ENCODE measurements around the gene MLH3. TPM values are rescaled to one million over a fixed set of nuclear protein-coding genes. Genes with fewer than 3 reads are reported as not detected.

MLH3 gene
- polyA plus RNA-seq, 1 donor, result 46.7 TPM

DNA sequence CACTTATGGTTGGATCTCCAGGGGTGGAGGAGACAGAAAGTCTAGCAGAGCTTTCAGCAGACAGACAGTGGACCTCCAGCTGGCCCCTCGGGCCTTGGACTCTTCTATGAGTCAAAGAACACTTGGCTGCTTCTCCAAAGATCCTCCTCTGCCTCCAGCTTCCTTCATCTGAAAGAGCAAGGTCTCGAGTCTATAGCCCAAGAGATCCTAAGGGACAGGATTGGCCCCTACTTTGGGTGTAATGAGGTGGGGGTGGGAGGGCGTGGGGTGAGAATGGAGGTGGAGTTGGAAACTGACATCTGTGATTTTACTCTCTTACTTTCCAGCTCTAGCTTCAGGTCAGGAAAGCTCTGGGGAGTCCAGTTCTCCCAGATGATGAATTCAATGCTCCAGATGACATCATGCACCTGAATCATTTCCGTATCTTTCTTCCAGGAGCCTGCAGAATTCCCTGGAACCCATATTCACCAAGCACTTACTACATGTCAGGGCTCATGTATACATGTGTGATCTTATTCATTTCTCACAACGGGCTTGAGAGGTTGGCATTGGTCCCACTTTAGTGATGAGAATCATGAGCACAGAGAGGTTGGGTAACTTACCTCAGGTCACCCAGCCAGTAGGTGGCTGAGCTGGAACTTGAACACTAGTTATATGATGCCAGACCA lies 85.6 kb downstream of the MLH3 start:
- no peak for DNase-seq

DNA sequence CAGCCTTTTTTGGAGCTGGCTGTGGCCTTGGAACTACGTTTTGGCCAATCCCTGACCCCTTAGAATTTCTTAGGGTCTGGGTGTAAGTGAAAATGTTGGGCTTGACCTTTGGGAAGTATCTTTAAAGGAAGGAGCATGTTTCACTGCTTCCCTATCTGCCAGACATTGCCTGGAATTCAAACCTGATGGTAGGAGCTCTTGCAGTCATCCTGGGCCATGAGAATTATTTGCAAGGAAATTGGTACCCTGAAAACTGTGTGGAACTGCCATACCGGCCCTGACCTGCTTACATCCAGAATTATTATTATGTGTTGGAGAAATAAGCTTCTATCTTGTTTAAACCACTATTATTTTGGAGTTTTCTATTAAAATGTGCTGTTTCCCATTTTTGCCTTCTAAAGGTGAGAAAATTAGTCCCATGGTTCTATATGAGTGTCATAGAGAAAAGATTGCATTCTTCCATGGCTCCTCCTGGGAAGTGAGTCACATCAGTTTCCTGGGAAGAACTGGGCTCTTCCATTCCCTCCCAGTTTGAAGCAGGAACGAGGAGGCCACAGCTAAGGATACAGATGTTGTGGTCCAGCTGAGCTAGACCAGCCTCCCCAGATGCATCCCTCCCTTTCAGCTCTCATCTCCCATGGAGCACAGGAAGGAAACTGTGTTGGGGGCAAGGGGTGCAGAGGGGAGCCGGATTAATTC lies 86.3 kb downstream of the MLH3 start:
- no peak for DNase-seq

Other genes starting within 250 kb of the MLH3 start
- 4.3 TPM for gene PROX2, start 175.3 kb downstream of the MLH3 start, polyA plus RNA-seq (ENCODE audit: insufficient read length)
- gene DLST, start 169.6 kb downstream of the MLH3 start, polyA plus RNA-seq (ENCODE audit: insufficient read length), result 140 TPM
- 0.91 TPM for gene RPS6KL1, start 128.2 kb downstream of the MLH3 start, polyA plus RNA-seq (ENCODE audit: insufficient read length)
- gene PGF, start 95.9 kb downstream of the MLH3 start, polyA plus RNA-seq (ENCODE audit: insufficient read length), result 5.5 TPM
- gene EIF2B2, start 48.5 kb downstream of the MLH3 start, polyA plus RNA-seq (ENCODE audit: insufficient read length), result 63.3 TPM
- gene ACYP1, start 12.6 kb upstream of the MLH3 start, polyA plus RNA-seq (ENCODE audit: insufficient read length), result 58.5 TPM
- gene ZC2HC1C, start 18.2 kb upstream of the MLH3 start, polyA plus RNA-seq (ENCODE audit: insufficient read length), result 7.8 TPM
- gene NEK9, start 75.6 kb upstream of the MLH3 start, polyA plus RNA-seq (ENCODE audit: insufficient read length), result 154 TPM
- 271 TPM for gene TMED10, start 125.1 kb upstream of the MLH3 start, polyA plus RNA-seq (ENCODE audit: insufficient read length)
- 477 TPM for gene FOS, start 227.4 kb upstream of the MLH3 start, polyA plus RNA-seq (ENCODE audit: insufficient read length)

All from left kidney (tissue), 2 donors.